ENCODE data around the gene BAK1.

The BAK1 gene

DNA sequence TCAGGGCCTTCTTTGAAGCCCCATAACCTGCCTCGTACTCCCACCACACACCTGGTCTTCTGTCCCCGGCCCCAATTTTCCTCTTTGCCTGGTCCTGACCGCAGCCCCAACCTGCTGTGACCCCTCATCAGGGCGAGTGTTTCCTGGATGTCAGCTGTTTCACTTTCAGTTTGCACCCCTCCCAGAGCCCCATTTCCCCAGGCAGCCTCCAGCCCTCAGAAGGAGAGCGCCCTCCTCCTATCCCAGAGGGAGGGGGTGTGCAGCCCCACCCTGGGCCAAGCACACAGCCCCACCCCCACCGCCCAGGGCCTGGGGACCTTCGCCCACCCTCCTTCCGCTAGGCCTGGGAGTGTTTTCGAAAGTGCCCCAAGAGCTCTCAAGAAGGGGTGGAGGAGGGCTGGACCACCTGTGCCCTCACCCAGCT lies 1.5 kb downstream of the BAK1 start:
- peaks cover 44% of the 10 kb centered on the region for H3K36me3 ChIP-seq
- peaks cover 48% of the 10 kb centered on the region for H3K4me1 ChIP-seq
- H3K9ac ChIP-seq: peak overlapping the region; percentile 93
- peak overlapping the region; percentile 89 for H3K27ac ChIP-seq
- H3K27me3 ChIP-seq: no peaks in the 10 kb centered on the region
- H3K4me3 ChIP-seq: peak overlapping the region; percentile 95
- peak overlapping the region; percentile 97 for H3K4me2 ChIP-seq
- no peaks in the 10 kb centered on the region for H3K9me3 ChIP-seq
- peaks cover 11% of the 10 kb centered on the region for H4K20me1 ChIP-seq
- TF ChIP-seq Cebpa-rat (IDR thresholded peaks at IDR 0.05): no peak

DNA sequence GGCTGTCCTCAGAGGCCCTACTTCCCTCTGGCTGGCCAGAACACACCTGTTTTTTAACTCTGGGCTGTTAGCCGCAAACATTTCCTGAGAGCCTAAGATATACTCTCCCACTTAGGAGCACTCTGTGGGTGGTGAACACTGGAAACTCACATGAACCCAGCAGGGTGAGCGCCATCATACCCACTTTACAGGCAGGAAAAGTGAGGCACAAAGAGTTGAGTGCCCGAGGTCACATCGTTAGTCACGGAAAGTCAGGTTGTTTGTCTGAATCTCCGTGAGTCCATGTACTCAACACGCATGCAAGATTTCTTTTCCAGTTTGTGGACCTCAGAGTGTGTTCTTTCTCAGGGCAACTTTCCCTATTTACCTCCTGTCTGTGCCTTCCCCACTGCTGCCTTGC lies 1.9 kb downstream of the BAK1 start:
- Histone ChIP-seq H3K36me3 (peaks cover 48% of the 10 kb centered on the region), H4K20me1 (peaks cover 11% of the 10 kb centered on the region), H3K9me3 (no peaks in the 10 kb centered on the region), H3K4me1 (peaks cover 43% of the 10 kb centered on the region), H3K4me2 (peak overlapping the region; percentile 97), H3K27me3 (no peaks in the 10 kb centered on the region), H3K4me3 (peak overlapping the region; percentile 95), H3K9ac (peak overlapping the region; percentile 93), H3K27ac (peak overlapping the region; percentile 89)
- TF ChIP-seq Cebpa-rat (IDR thresholded peaks at IDR 0.05): no peak

DNA sequence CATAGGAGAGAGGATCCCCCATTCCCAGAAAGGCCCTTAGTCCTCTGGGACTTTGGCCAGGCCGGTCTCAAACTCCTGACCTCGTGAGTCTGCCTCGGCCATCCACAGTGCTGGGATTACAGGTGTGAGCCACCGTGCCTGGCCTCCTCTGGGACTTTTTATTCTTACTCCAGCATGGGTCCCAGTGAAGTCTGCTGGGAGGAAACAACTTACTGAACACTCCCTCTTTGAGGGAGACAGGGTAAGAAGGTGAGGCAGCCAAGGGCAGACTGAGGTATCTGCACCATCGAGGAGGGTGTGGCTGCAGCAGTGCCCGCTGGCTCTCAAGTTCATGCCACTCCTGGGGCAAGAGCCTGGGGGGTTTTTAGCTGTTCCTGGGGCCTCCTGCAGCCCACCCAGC lies 2.4 kb downstream of the BAK1 start:
- Histone ChIP-seq H3K36me3 (peaks cover 48% of the 10 kb centered on the region), H3K27me3 (no peaks in the 10 kb centered on the region), H3K9ac (peak overlapping the region; percentile 93), H4K20me1 (peaks cover 11% of the 10 kb centered on the region), H3K4me3 (peak overlapping the region; percentile 95; the same call in 1 of the 2 replicates), H3K27ac (peak overlapping the region; percentile 89), H3K4me1 (peaks cover 40% of the 10 kb centered on the region), H3K9me3 (no peaks in the 10 kb centered on the region), H3K4me2 (peak overlapping the region; percentile 97)
- TF ChIP-seq Cebpa-rat (IDR thresholded peaks at IDR 0.05): no peak

DNA sequence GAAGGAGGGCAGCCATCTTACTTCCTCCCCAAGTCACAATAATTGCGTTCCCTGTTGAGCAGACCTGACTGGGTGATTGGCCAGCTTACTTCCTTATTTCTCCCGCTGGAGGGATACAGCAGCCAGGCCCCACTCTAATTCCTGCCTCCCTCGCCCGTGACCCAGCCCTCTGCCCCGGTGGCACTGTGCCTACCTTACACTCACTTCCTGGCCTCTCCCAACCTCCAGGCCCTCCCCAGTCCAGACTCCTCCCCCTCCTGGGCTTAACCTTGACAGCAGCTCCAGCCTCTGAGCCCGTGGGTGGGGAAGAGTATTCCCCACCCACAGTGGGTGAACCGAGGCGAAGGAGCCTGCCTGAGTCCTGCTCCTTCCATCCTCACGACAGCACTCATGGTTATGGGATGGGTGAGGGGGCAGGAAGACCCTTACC lies 3.0 kb downstream of the BAK1 start:
- H3K9ac ChIP-seq: peak overlapping the region; percentile 93; the same call in 1 of the 2 replicates
- peak overlapping the region; percentile 97 for H3K4me2 ChIP-seq
- peaks cover 11% of the 10 kb centered on the region for H4K20me1 ChIP-seq
- no peak for TF ChIP-seq Cebpa-rat (IDR thresholded peaks at IDR 0.05)
- H3K4me3 ChIP-seq: peak overlapping the region; percentile 95; the same call in 1 of the 2 replicates
- H3K4me1 ChIP-seq: peaks cover 44% of the 10 kb centered on the region
- H3K27me3 ChIP-seq: no peaks in the 10 kb centered on the region
- H3K36me3 ChIP-seq: peaks cover 53% of the 10 kb centered on the region
- H3K27ac ChIP-seq: peak overlapping the region; percentile 89
- H3K9me3 ChIP-seq: no peaks in the 10 kb centered on the region

DNA sequence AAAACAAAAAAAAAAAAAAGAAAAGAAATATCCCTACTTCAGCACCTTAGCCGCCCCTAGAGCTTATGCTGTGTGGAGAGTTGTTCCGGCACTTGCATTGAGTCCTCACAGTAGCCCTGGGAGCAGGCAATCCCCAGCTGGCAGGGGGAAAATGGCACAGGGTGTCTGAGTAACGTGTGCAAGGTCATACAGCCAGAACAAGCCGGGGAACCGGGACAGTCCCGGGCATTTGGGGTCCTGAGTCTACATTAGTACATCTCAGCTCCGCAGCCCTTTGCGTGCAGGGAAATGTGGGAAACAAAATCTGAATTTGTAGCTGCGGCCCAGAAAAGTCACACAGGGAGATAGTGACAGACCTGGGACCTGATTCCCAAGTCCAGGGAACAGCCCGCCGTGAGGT lies 3.4 kb downstream of the BAK1 start:
- no peak overlapping the region for H3K9ac ChIP-seq
- H3K27me3 ChIP-seq: no peaks in the 10 kb centered on the region
- H3K9me3 ChIP-seq: no peaks in the 10 kb centered on the region
- peak overlapping the region; percentile 89 for H3K27ac ChIP-seq
- no peak for TF ChIP-seq Cebpa-rat (IDR thresholded peaks at IDR 0.05)
- peaks cover 11% of the 10 kb centered on the region for H4K20me1 ChIP-seq
- peaks cover 48% of the 10 kb centered on the region for H3K4me1 ChIP-seq
- peaks cover 57% of the 10 kb centered on the region for H3K36me3 ChIP-seq
- no peak overlapping the region for H3K4me3 ChIP-seq
- H3K4me2 ChIP-seq: peak overlapping the region; percentile 97; the same call in 1 of the 2 replicates

DNA sequence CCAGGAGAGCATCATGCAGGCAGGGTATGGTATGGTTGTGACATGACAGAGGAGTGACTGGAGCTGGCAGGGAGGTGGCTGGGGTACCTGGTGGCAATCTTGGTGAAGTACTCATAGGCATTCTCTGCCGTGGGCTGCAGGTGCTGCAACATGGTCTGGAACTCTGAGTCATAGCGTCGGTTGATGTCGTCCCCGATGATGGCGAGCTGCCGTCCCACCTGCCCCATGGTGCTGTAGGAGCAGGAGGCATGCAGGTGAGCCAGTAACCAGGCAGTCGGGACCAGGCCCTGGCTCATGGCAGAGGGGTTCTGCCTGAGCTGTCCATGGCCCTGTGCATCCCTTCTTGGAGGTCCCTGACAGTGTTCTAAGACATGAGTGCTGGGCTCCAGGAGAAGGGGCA lies 4.9 kb downstream of the BAK1 start:
- Histone ChIP-seq H3K36me3 (peaks cover 59% of the 10 kb centered on the region), H3K4me2 (no peak overlapping the region), H3K9ac (no peak overlapping the region), H3K4me3 (no peak overlapping the region), H4K20me1 (peaks cover 11% of the 10 kb centered on the region), H3K4me1 (peaks cover 47% of the 10 kb centered on the region), H3K9me3 (no peaks in the 10 kb centered on the region), H3K27ac (no peak overlapping the region), H3K27me3 (no peaks in the 10 kb centered on the region)
- no peak for TF ChIP-seq Cebpa-rat (IDR thresholded peaks at IDR 0.05)

DNA sequence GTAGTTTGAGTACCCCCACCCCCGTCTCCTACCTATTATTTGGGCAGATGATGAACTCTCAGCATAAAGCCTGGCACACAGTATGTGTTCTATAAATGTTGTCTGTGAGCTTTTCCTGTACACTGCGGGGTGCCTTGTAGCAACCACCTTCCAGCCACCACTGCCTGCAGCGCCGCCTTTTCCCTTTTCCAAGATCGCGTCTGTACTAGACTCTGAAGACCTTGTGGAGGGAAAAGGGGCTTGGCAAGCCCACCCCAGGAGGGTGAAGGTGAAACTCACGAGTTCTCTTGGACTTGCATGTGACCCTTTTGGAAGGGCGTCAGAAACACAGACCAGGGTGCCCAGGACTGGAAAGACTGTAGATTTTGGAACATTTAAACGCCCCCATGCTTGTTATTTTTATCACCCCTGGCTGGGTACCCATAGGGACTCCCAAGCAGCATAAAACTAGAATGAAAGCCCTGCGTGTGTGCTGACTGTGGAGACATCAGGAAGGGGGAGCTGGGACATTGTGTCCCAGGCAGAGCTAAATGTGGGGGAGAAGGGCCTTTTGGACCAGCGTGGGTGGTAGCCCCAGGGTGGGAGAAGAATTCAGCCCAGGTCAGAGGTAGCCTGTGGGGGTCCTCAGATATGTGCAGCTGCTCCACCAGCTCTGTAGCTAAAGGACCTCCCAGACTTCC lies 8.3 kb downstream of the BAK1 start:
- peak overlapping the region; percentile 69 for H3K9ac ChIP-seq

DNA sequence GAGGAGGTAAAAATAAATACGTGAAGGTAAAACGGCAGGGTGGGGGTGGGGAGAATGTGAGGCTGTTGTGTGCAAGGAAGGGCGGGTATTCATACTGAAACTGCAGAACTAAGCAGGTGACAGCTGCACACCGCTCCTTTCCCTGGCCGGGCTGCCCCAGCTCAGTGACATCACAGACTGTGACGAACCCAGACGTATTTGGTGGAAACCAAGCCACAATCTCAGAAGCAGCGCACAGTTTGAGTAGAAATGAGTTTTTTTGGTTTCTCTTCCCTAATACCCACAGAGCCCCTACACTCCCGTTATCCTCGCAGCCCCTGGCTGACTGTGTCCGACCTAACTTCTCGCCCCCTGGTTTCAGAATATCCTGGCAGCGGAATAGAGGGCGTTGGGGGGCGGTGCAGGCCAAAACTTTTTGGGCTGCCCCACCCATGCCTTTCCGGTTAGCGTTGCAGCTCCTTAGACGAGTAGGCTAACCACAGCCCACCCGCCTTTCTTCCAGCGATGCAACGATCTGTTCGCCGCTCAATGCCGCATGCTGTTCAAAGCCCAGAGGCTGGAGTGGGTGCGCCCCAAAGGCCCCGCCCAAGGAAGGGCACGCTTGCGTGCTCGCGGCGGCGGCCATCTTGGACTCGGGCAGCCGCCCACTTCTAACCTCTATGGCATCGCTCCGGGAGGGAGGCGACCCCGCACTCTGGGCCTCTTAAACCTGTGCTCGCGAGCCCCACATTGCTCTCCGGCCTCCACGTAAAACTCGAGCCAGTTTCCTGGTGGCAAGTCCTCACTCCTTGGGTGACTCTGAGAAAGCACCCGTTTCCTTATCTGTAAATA lies 9.1 kb downstream of the BAK1 start:
- H3K4me3 ChIP-seq: peak overlapping the region; percentile 64
- H3K27ac ChIP-seq: peak overlapping the region; percentile 75
- no peak for TF ChIP-seq Cebpa-rat (IDR thresholded peaks at IDR 0.05)
- H3K9me3 ChIP-seq: no peaks in the 10 kb centered on the region
- H3K36me3 ChIP-seq: peaks cover 49% of the 10 kb centered on the region
- H3K4me2 ChIP-seq: peak overlapping the region; percentile 92
- H3K9ac ChIP-seq: peak overlapping the region; percentile 69
- no peaks in the 10 kb centered on the region for H3K27me3 ChIP-seq
- no peaks in the 10 kb centered on the region for H4K20me1 ChIP-seq
- peaks cover 24% of the 10 kb centered on the region for H3K4me1 ChIP-seq

More for the DNA sequence above, 8.3 kb downstream of the BAK1 start:
- TF ChIP-seq Cebpa-rat (IDR thresholded peaks at IDR 0.05): no peak
- Histone ChIP-seq H4K20me1 (no peaks in the 10 kb centered on the region), H3K4me1 (peaks cover 27% of the 10 kb centered on the region), H3K9me3 (no peaks in the 10 kb centered on the region), H3K27ac (peak overlapping the region; percentile 75), H3K4me2 (peak overlapping the region; percentile 92), H3K36me3 (peaks cover 56% of the 10 kb centered on the region), H3K4me3 (peak overlapping the region; percentile 64), H3K27me3 (no peaks in the 10 kb centered on the region)

DNA sequence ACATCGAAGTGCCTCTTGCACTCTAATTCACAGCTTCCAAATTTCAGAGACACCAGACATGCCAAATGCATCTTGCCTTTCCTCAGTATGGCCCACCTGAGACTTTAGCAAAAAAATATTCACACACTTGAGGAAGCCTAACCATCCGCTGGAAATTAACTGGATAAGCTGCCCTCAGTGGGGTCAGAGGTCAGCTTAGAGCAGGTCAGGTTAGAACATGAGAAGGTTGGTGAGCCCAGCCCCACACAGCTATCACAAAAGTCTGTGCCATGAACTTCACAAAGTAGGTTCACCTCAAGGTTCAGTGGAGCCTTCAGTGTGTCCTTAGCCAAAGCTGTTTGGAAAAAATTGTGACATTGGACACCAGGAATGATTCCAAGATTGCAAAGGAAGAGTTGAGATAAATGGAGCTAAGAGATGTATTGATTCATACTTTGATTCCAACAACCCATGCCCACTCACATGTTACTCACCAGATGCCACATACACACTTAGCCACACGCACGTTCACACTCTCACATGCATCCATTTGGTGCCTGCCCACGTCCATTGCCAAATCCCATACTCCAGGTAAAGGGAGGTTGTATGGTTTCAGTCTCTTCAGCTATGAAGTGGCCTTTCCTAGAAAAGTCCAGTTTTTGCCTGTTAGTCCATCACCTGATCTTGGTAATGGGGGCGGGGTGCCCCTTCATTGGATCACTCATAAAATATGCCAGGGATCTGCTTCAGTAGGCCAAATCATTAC lies 11.1 kb downstream of the BAK1 start:
- H3K36me3 ChIP-seq: peaks cover 28% of the 10 kb centered on the region
- H3K4me1 ChIP-seq: peaks cover 24% of the 10 kb centered on the region
- no peaks in the 10 kb centered on the region for H4K20me1 ChIP-seq
- H3K27me3 ChIP-seq: no peaks in the 10 kb centered on the region
- H3K4me2 ChIP-seq: no peak overlapping the region
- no peak for TF ChIP-seq Cebpa-rat (IDR thresholded peaks at IDR 0.05)
- no peaks in the 10 kb centered on the region for H3K9me3 ChIP-seq
- H3K4me3 ChIP-seq: no peak overlapping the region
- no peak overlapping the region for H3K9ac ChIP-seq
- no peak overlapping the region for H3K27ac ChIP-seq

All from BLaER1 (cell line).